HFF-Myc (cell line): ENCODE measurements around the gene PLB1.

Experiments
- DNase-seq: peaks from one replicate; pipeline ENCODE4 v3.0.0-alpha.2; 2011; ENCODE audit warnings: low read depth; ENCODE audit errors: extremely low read depth
- H3K4me3 ChIP-seq: replicated peaks from 2 replicates; pipeline ENCODE4 v1.5.1; 2011; ENCODE audit warnings: low read depth, mild to moderate bottlenecking, control low read depth, low read length
- CTCF ChIP-seq: IDR thresholded peaks from 2 replicates; pipeline ENCODE4 v1.5.1; 2012; ENCODE audit warnings: mild to moderate bottlenecking, low read depth, low read length, control low read depth; ENCODE audit errors: missing control alignments

The PLB1 gene

GRCh38 chr2:28674062-28674712 is 178.3 kb downstream of the PLB1 start:
- H3K4me3 ChIP-seq, result no peak overlapping the region
- no peak for TF ChIP-seq CTCF
- DNase-seq, result no peak

GRCh38 chr2:28674713-28675068 is 178.8 kb downstream of the PLB1 start:
- H3K4me3 ChIP-seq, result no peak overlapping the region
- TF ChIP-seq CTCF, result no peak
- DNase-seq, result no peak

GRCh38 chr2:28676152-28676835 is 180.4 kb downstream of the PLB1 start:
- no peak for TF ChIP-seq CTCF
- no peak for DNase-seq
- no peak overlapping the region for H3K4me3 ChIP-seq

GRCh38 chr2:28678175-28678855 is 182.5 kb downstream of the PLB1 start:
- no peak for DNase-seq
- no peak overlapping the region for H3K4me3 ChIP-seq
- TF ChIP-seq CTCF, result no peak

- no peak overlapping the region for H3K4me3 ChIP-seq
- no peak for DNase-seq
- TF ChIP-seq CTCF, result no peak
Observed at GRCh38 chr2:28678944-28679343, 183.1 kb downstream of the PLB1 start.

- H3K4me3 ChIP-seq, result no peak overlapping the region
- no peak for TF ChIP-seq CTCF
- no peak for DNase-seq
Observed at GRCh38 chr2:28680657-28681056, 184.8 kb downstream of the PLB1 start.
